IMR-90 (cell line): ENCODE data around the gene EEF1B2.

ENCODE experiments used
- BHLHE40 ChIP-seq: fragments of 150-350 bp; IDR thresholded peaks from 2 replicates; pipeline ENCODE4 v1.6.1; 2016; ENCODE audit warnings: mild to moderate bottlenecking, low read depth, low read length
- CEBPB ChIP-seq: IDR thresholded peaks from 2 replicates; pipeline ENCODE4 v1.6.1; 2012; ENCODE audit warnings: low read depth, low read length, improper control_type of control experiment
- CHD1 ChIP-seq: IDR thresholded peaks from 2 replicates; pipeline ENCODE4 v1.6.1; 2012; ENCODE audit warnings: low read depth, low read length, improper control_type of control experiment
- CTCF ChIP-seq: conservative IDR thresholded peaks from 2 replicates; pipeline ENCODE4 v1.5.1; 2012; ENCODE audit warnings: mild to moderate bottlenecking, low read depth, low read length, improper control_type of control experiment
- ELK1 ChIP-seq: fragments of 150-350 bp; IDR thresholded peaks from 2 replicates; pipeline ENCODE4 v1.6.1; 2016; ENCODE audit warnings: low read depth, mild to moderate bottlenecking, low read length, moderate library complexity, borderline replicate concordance
- POLR2A ChIP-seq: IDR thresholded peaks from 2 replicates; pipeline ENCODE4 v1.6.1; 2012; ENCODE audit warnings: mild to moderate bottlenecking, low read depth, low read length
- RAD21 ChIP-seq: IDR thresholded peaks from 2 replicates; pipeline ENCODE4 v1.6.1; 2012; ENCODE audit warnings: low read length, improper control_type of control experiment
- SMC3 ChIP-seq: fragments of 150-350 bp; IDR thresholded peaks from 2 replicates; pipeline ENCODE4 v1.6.1; 2016; ENCODE audit warnings: low read depth, mild to moderate bottlenecking, antibody characterized with exemption, low read length, moderate library complexity
- USF2 ChIP-seq: fragments of 150-350 bp; IDR thresholded peaks from 2 replicates; pipeline ENCODE4 v1.6.1; 2017; ENCODE audit warnings: mild to moderate bottlenecking, antibody characterized with exemption, low read length, low read depth

- no peak for TF ChIP-seq RAD21
- TF ChIP-seq BHLHE40: no peak
- no peak for TF ChIP-seq POLR2A
- TF ChIP-seq CTCF: no peak
- TF ChIP-seq CEBPB: no peak
- no peak for TF ChIP-seq ELK1
- no peak for TF ChIP-seq CHD1
- no peak for TF ChIP-seq SMC3
- TF ChIP-seq USF2: no peak
Measured at GRCh38 chr2:206208900-206209299, 49.2 kb downstream of the EEF1B2 start.
